ENCODE results near the gene ICA1L. TPM values are rescaled to one million over a fixed set of nuclear protein-coding genes. Genes with fewer than 3 reads are reported as not detected.

Gene ICA1L
- polyA plus RNA-seq, 1 of the 3 experiments (the other 2 are of a cell fraction), result 3.7 TPM

DNA sequence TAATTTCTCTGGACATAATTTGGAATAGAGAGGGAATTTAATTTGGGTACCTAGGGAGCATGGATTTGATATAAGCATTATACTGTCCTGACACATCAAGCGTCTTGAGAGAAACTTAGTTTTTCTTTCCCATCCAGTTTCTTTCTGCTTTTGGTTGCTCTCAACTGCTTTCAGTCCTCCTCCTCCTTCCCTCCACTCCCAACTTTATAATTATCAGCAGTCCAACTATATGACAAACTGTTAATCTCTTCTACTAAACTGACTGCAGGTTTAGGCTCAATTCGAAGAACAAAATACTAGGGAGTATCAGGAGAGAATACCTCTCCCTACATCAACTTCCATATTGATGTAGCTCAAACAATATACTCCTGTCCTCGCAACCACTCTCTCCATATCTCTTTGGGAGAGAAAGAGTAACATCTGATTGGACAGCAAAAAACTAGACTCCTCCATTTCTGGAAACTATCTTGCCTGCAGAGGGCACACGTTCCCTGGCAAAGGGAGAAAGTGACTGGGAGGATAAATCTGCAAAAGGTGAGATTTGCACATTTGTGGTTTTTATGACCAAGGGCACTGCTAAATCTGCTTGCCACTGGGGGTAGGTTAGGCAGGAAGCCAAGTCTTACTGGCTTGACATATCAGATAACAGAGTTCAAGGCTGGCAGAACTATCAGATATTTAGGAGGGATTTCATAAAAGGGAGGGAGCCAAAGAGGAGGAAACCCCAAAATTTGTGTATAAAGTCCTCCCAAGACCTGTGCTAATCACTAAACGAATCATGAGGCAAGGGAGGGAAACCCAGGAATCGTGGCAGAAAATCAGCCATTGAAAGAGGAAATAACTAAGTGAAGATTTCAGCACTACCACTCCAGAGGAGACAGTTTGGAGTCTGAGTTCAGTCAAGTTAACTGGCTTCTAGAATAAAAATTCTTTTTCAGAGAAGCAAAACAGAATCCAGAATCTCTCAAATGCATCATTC lies 40.0 kb downstream of the ICA1L start:
- DNase-seq, result peak; percentile 64
- ChIA-PET POLR2A (no interaction called here), CTCF (interaction anchor here (0.5 to 1.1 kb wide), 5 partner anchors 9 to 230 kb away, joined by 3 read pairs; no protein-coding TSS in a partner anchor)
- H3K9ac ChIP-seq, result no peak overlapping the region
- 44% methylated on average over 6 of the region's 6 CpGs for WGBS (ENCODE audit: low lambda C conversion rate)
- peaks cover 0 to 3% of the 10 kb centered on the region in 2 experiments; a peak in 1 of 4 replicates for H3K4me1 ChIP-seq (ENCODE audit: control insufficient read depth in 1 of 2, insufficient read depth in 2 of 2, low read depth in 1 of 2, low read length in 1 of 2)
- no peak overlapping the region for H3K4me2 ChIP-seq
- no peaks in the 10 kb centered on the region for H3K36me3 ChIP-seq (replicated peaks in 1 of 2; ENCODE audit: control insufficient read depth in 1 of 2, insufficient read depth in 2 of 2, low read length in 1 of 2)
- H3K9me2 ChIP-seq, result no peaks in the 10 kb centered on the region
- no peaks in the 10 kb centered on the region for H3F3A ChIP-seq (replicated peaks; ENCODE audit: insufficient read depth)
- H3K79me2 ChIP-seq (ENCODE audit: insufficient read depth), result no peaks in the 10 kb centered on the region
- no peaks in the 10 kb centered on the region for H3K27me3 ChIP-seq (ENCODE audit: insufficient read depth)
- no peak overlapping the region for H3K4me3 ChIP-seq (ENCODE audit: low read depth in 2 of 2, low read length in 1 of 2)
- TF ChIP-seq GATA2 (CRISPR knock-in tag; IDR thresholded peaks at IDR 0.05) (no peak), TCF12 (IDR thresholded peaks at IDR 0.05) (no peak), NFIC (IDR thresholded peaks at IDR 0.05; ENCODE audit: borderline replicate concordance) (peak; percentile 31; the same call in 1 of the 2 replicates), RXRA (IDR thresholded peaks at IDR 0.05; ENCODE audit: borderline replicate concordance, low read depth) (no peak), EP300 (IDR thresholded peaks at IDR 0.05; ENCODE audit: borderline replicate concordance in 1 of 2, low read depth in 1 of 2, low read length in 1 of 2) (no peak), POLR2AphosphoS5 (IDR thresholded peaks at IDR 0.05; ENCODE audit: low read depth, low read length) (no peak), RFX5 (IDR thresholded peaks at IDR 0.05; ENCODE audit: low read length) (no peak), RAD21 (IDR thresholded peaks at IDR 0.05; ENCODE audit: low read length) (peak; percentile 85), JUND (IDR thresholded peaks at IDR 0.05) (no peak), NRF1 (IDR thresholded peaks at IDR 0.05; ENCODE audit: low read depth, low read length) (no peak), GABPA (IDR thresholded peaks at IDR 0.05; ENCODE audit: low read depth) (no peak), SIN3A (IDR thresholded peaks at IDR 0.05; ENCODE audit: borderline replicate concordance, low read depth, low read length) (no peak), EZH2phosphoT487 (IDR thresholded peaks at IDR 0.05; ENCODE audit: borderline replicate concordance, low read depth) (no peak), RCOR1 (IDR thresholded peaks at IDR 0.05; ENCODE audit: low read length) (no peak), YY1 (IDR thresholded peaks at IDR 0.05; ENCODE audit: low read depth) (no peak), SMC3 (IDR thresholded peaks at IDR 0.05; ENCODE audit: low read depth, low read length) (peak; percentile 66)
- TF ChIP-seq, protein P1, sequence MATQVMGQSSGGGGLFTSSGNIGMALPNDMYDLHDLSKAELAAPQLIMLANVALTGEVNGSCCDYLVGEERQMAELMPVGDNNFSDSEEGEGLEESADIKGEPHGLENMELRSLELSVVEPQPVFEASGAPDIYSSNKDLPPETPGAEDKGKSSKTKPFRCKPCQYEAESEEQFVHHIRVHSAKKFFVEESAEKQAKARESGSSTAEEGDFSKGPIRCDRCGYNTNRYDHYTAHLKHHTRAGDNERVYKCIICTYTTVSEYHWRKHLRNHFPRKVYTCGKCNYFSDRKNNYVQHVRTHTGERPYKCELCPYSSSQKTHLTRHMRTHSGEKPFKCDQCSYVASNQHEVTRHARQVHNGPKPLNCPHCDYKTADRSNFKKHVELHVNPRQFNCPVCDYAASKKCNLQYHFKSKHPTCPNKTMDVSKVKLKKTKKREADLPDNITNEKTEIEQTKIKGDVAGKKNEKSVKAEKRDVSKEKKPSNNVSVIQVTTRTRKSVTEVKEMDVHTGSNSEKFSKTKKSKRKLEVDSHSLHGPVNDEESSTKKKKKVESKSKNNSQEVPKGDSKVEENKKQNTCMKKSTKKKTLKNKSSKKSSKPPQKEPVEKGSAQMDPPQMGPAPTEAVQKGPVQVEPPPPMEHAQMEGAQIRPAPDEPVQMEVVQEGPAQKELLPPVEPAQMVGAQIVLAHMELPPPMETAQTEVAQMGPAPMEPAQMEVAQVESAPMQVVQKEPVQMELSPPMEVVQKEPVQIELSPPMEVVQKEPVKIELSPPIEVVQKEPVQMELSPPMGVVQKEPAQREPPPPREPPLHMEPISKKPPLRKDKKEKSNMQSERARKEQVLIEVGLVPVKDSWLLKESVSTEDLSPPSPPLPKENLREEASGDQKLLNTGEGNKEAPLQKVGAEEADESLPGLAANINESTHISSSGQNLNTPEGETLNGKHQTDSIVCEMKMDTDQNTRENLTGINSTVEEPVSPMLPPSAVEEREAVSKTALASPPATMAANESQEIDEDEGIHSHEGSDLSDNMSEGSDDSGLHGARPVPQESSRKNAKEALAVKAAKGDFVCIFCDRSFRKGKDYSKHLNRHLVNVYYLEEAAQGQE (IDR thresholded peaks at IDR 0.05; ENCODE audit: low read depth, low read length), result no peak
- TF ChIP-seq, protein P2, sequence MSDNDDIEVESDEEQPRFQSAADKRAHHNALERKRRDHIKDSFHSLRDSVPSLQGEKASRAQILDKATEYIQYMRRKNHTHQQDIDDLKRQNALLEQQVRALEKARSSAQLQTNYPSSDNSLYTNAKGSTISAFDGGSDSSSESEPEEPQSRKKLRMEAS (IDR thresholded peaks at IDR 0.05; ENCODE audit: low read depth), result no peak
- TF ChIP-seq, protein P3, sequence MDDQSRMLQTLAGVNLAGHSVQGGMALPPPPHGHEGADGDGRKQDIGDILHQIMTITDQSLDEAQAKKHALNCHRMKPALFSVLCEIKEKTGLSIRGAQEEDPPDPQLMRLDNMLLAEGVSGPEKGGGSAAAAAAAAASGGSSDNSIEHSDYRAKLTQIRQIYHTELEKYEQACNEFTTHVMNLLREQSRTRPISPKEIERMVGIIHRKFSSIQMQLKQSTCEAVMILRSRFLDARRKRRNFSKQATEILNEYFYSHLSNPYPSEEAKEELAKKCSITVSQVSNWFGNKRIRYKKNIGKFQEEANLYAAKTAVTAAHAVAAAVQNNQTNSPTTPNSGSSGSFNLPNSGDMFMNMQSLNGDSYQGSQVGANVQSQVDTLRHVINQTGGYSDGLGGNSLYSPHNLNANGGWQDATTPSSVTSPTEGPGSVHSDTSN (IDR thresholded peaks at IDR 0.05), result no peak
- TF ChIP-seq, protein P4, sequence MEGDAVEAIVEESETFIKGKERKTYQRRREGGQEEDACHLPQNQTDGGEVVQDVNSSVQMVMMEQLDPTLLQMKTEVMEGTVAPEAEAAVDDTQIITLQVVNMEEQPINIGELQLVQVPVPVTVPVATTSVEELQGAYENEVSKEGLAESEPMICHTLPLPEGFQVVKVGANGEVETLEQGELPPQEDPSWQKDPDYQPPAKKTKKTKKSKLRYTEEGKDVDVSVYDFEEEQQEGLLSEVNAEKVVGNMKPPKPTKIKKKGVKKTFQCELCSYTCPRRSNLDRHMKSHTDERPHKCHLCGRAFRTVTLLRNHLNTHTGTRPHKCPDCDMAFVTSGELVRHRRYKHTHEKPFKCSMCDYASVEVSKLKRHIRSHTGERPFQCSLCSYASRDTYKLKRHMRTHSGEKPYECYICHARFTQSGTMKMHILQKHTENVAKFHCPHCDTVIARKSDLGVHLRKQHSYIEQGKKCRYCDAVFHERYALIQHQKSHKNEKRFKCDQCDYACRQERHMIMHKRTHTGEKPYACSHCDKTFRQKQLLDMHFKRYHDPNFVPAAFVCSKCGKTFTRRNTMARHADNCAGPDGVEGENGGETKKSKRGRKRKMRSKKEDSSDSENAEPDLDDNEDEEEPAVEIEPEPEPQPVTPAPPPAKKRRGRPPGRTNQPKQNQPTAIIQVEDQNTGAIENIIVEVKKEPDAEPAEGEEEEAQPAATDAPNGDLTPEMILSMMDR (IDR thresholded peaks at IDR 0.05), result peak; percentile 62
- TF ChIP-seq, protein P5, sequence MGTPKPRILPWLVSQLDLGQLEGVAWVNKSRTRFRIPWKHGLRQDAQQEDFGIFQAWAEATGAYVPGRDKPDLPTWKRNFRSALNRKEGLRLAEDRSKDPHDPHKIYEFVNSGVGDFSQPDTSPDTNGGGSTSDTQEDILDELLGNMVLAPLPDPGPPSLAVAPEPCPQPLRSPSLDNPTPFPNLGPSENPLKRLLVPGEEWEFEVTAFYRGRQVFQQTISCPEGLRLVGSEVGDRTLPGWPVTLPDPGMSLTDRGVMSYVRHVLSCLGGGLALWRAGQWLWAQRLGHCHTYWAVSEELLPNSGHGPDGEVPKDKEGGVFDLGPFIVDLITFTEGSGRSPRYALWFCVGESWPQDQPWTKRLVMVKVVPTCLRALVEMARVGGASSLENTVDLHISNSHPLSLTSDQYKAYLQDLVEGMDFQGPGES (IDR thresholded peaks at IDR 0.05; ENCODE audit: low read depth, low read length), result no peak
- H3K9me3 ChIP-seq, result no peaks in the 10 kb centered on the region
- H3K27ac ChIP-seq (ENCODE audit: low read depth in 2 of 2, low read length in 1 of 2), result no peak overlapping the region
- H4K20me1 ChIP-seq (ENCODE audit: insufficient read depth), result no peaks in the 10 kb centered on the region
- H2AFZ ChIP-seq (ENCODE audit: low read depth), result no peak overlapping the region
